Loucy (cell line): ENCODE data around the gene ZNRF3.

Experiments used
- H2AFZ ChIP-seq: fragments of 200-600 bp; sonication (generic); 2 replicates; pipeline ENCODE4 v1.6.0; 2016; ENCODE audit warnings: antibody characterized with exemption, mild to moderate bottlenecking, low read length, moderate library complexity
- H3F3A ChIP-seq: fragments of 200-600 bp; 2 replicates; pipeline ENCODE4 v1.6.0; 2016; ENCODE audit warnings: antibody characterized with exemption, low read depth, mild to moderate bottlenecking
- H3K27me3 ChIP-seq: fragments of 200-600 bp; sonication (generic); 2 replicates; pipeline ENCODE4 v1.6.1; 2014; ENCODE audit warnings: low read length, mild to moderate bottlenecking; ENCODE audit not compliant: insufficient read depth, poor library complexity, severe bottlenecking
- H3K36me3 ChIP-seq: fragments of 200-600 bp; sonication (generic); 2 replicates; pipeline ENCODE4 v1.6.1; 2016; ENCODE audit warnings: low read length; ENCODE audit not compliant: insufficient read depth
- H3K4me1 ChIP-seq: fragments of 200-600 bp; sonication (generic); 2 replicates; pipeline ENCODE4 v1.5.1; 2014; ENCODE audit warnings: low read length, mild to moderate bottlenecking; ENCODE audit not compliant: insufficient read depth, poor library complexity, severe bottlenecking
- H3K4me2 ChIP-seq: fragments of 200-600 bp; sonication (generic); 2 replicates; pipeline ENCODE4 v1.6.0; 2014; ENCODE audit warnings: antibody characterized with exemption, low read length, low read depth, mild to moderate bottlenecking; ENCODE audit not compliant: poor library complexity, severe bottlenecking
- H3K4me3 ChIP-seq: fragments of 200-600 bp; sonication (generic); 2 replicates; pipeline ENCODE4 v1.5.1; 2014; ENCODE audit warnings: low read length, mild to moderate bottlenecking, mixed read lengths; ENCODE audit not compliant: poor library complexity, severe bottlenecking
- H3K79me2 ChIP-seq: fragments of 200-600 bp; sonication (generic); 2 replicates; pipeline ENCODE4 v1.6.1; 2014; ENCODE audit warnings: low read length; ENCODE audit not compliant: insufficient read depth
- H3K9ac ChIP-seq: fragments of 200-600 bp; sonication (generic); 2 replicates; pipeline ENCODE4 v1.6.0; 2014; ENCODE audit warnings: mild to moderate bottlenecking, low read depth, low read length, moderate library complexity; ENCODE audit not compliant: poor library complexity, severe bottlenecking
- H3K9me2 ChIP-seq: fragments of 200-600 bp; sonication (generic); replicated peaks from 2 replicates; pipeline ENCODE4 v1.6.1; 2016; ENCODE audit warnings: low read depth, low read length, mixed read lengths
- H3K9me3 ChIP-seq: fragments of 200-600 bp; sonication (generic); 2 replicates; pipeline ENCODE4 v1.6.1; 2014; ENCODE audit warnings: mild to moderate bottlenecking, antibody characterized with exemption, low read length, low read depth; ENCODE audit not compliant: insufficient read depth
- H4K20me1 ChIP-seq: fragments of 200-600 bp; sonication (generic); 2 replicates; pipeline ENCODE4 v1.6.0; 2014; ENCODE audit warnings: antibody characterized with exemption, low read length, mild to moderate bottlenecking; ENCODE audit not compliant: insufficient read depth, poor library complexity, severe bottlenecking
- EZH2phosphoT487 ChIP-seq: fragments of 200-600 bp; IDR thresholded peaks from 2 replicates; pipeline ENCODE4 v1.6.1; 2018; ENCODE audit warnings: antibody characterized with exemption, mild to moderate bottlenecking, moderate library complexity, borderline replicate concordance
- TF ChIP-seq, protein P1 (sequence below): fragments of 200-600 bp; sonication (generic); conservative IDR thresholded peaks from 2 replicates; pipeline ENCODE4 v1.5.1; 2014; ENCODE audit warnings: mild to moderate bottlenecking, antibody characterized with exemption, low read length

ZNRF3 gene

DNA sequence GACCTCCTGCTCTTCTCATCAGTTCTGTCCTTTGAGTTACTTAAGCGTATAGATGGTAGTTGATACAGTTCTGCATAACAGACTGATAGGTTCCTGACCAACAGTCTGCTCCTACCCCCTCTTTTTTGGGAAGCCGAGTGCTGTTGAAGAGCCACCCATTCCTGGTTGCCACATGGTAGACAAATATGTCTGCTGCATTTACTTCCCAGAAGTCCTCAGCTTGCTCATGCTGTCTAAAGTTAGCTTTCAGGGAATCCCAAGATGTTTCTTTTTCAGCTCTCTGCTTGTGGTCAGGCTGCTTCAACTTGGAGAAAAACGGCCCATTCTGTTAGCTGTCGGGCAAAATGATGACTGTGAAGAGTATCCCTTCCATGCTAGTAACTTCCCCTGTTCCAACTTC lies 129.6 kb downstream of the ZNRF3 start:
- H3K79me2 ChIP-seq = no peaks in the 10 kb centered on the region
- no peak overlapping the region for H3K9ac ChIP-seq
- H4K20me1 ChIP-seq = no peaks in the 10 kb centered on the region
- H2AFZ ChIP-seq = no peak overlapping the region
- peaks cover 16% of the 10 kb centered on the region for H3K4me1 ChIP-seq
- no peak for TF ChIP-seq EZH2phosphoT487
- TF ChIP-seq, protein P1, sequence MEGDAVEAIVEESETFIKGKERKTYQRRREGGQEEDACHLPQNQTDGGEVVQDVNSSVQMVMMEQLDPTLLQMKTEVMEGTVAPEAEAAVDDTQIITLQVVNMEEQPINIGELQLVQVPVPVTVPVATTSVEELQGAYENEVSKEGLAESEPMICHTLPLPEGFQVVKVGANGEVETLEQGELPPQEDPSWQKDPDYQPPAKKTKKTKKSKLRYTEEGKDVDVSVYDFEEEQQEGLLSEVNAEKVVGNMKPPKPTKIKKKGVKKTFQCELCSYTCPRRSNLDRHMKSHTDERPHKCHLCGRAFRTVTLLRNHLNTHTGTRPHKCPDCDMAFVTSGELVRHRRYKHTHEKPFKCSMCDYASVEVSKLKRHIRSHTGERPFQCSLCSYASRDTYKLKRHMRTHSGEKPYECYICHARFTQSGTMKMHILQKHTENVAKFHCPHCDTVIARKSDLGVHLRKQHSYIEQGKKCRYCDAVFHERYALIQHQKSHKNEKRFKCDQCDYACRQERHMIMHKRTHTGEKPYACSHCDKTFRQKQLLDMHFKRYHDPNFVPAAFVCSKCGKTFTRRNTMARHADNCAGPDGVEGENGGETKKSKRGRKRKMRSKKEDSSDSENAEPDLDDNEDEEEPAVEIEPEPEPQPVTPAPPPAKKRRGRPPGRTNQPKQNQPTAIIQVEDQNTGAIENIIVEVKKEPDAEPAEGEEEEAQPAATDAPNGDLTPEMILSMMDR = no peak
- no peak overlapping the region for H3K4me2 ChIP-seq
- no peaks in the 10 kb centered on the region for H3F3A ChIP-seq
- no peak overlapping the region for H3K4me3 ChIP-seq
- H3K27me3 ChIP-seq = no peaks in the 10 kb centered on the region
- H3K9me2 ChIP-seq = no peaks in the 10 kb centered on the region
- no peaks in the 10 kb centered on the region for H3K9me3 ChIP-seq
- H3K36me3 ChIP-seq = no peaks in the 10 kb centered on the region

DNA sequence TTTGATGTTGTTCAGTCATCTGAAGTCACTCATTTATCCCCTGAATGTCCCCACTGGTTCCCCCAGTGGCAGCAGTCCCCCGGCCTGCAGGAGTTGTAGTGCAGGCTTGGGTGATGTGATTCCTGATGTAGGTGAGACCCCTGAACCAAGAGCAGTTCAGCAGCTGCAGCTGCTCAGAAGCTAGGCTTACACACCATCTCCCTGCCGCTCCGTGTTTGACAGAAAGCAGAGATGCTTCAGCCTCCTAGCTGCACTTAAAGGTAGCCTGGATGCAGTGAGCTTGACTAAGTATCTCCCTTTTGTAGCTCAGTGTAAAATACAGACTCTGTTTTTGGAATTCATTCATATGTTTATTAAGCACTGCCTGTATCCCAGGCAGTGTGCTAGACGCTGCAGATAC lies 130.9 kb downstream of the ZNRF3 start:
- Histone ChIP-seq H3K4me3 (no peak overlapping the region), H3K9me3 (no peaks in the 10 kb centered on the region), H3K36me3 (no peaks in the 10 kb centered on the region), H3K4me1 (peaks cover 16% of the 10 kb centered on the region), H3K4me2 (no peak overlapping the region), H3K79me2 (no peaks in the 10 kb centered on the region), H3K9ac (no peak overlapping the region), H3K9me2 (no peaks in the 10 kb centered on the region), H3K27me3 (no peaks in the 10 kb centered on the region), H2AFZ (no peak overlapping the region), H3F3A (no peaks in the 10 kb centered on the region), H4K20me1 (no peaks in the 10 kb centered on the region)
- no peak for TF ChIP-seq EZH2phosphoT487
- TF ChIP-seq, protein P1 = no peak

DNA sequence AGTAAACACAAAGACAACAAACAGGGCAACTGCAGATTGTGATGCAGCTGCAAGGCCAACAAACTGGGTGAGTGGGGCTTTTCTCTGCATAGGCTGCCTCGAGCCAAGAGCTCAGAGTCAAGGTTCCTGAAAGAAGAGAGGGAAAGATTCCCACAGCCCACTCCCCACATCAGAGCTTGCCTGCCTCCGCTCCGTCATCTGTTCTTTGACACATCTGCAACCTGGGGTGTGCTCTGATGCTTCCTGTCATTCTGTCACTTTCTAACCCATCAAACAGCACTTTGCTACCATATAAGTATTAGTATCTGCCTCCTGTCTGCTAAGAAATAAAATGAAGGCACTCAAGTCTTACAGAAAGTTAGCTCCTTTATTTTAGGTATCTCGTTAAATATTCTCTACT lies 131.4 kb downstream of the ZNRF3 start:
- H3K4me1 ChIP-seq = peaks cover 16% of the 10 kb centered on the region

More for the DNA sequence above, 131.4 kb downstream of the ZNRF3 start:
- Histone ChIP-seq H3K27me3 (no peaks in the 10 kb centered on the region), H4K20me1 (no peaks in the 10 kb centered on the region), H3K9me2 (no peaks in the 10 kb centered on the region), H3K79me2 (no peaks in the 10 kb centered on the region), H2AFZ (no peak overlapping the region), H3K4me3 (no peak overlapping the region), H3F3A (no peaks in the 10 kb centered on the region), H3K9ac (no peak overlapping the region), H3K36me3 (no peaks in the 10 kb centered on the region), H3K9me3 (no peaks in the 10 kb centered on the region), H3K4me2 (no peak overlapping the region)
- TF ChIP-seq, protein P1 = no peak
- TF ChIP-seq EZH2phosphoT487 = no peak
